Right lobe of liver (tissue), 4 donors: Measurements from ENCODE around the gene KRTAP10-12.
"Not testable (repeated sequence)": the region's sequence is repeated elsewhere in the genome, so short reads cannot be mapped to it uniquely, and the experiment has no call there.

Source experiments
- CTCF ChIP-seq, 4 donors: fragments of 200-600 bp in 3 of 4; fragments of 450-650 bp in 1 of 4; IDR thresholded peaks; one replicate each; pipeline versions ENCODE4 v1.5.1 to v1.8.0; 2016 to 2022; ENCODE audit warnings: antibody characterized with exemption in 4 of 4, mild to moderate bottlenecking in 2 of 4
- POLR2A ChIP-seq: fragments of 450-650 bp; IDR thresholded peaks from one replicate; pipeline ENCODE4 v1.6.1; 2017; ENCODE audit warnings: antibody characterized with exemption, mild to moderate bottlenecking
- donor health status: DM: no; HTN: no; CAD: no.
- donor health status: DM: no; HTN: no; CAD: no.
- donor health status: DM: no; HTN: yes; CAD: no.

DNA sequence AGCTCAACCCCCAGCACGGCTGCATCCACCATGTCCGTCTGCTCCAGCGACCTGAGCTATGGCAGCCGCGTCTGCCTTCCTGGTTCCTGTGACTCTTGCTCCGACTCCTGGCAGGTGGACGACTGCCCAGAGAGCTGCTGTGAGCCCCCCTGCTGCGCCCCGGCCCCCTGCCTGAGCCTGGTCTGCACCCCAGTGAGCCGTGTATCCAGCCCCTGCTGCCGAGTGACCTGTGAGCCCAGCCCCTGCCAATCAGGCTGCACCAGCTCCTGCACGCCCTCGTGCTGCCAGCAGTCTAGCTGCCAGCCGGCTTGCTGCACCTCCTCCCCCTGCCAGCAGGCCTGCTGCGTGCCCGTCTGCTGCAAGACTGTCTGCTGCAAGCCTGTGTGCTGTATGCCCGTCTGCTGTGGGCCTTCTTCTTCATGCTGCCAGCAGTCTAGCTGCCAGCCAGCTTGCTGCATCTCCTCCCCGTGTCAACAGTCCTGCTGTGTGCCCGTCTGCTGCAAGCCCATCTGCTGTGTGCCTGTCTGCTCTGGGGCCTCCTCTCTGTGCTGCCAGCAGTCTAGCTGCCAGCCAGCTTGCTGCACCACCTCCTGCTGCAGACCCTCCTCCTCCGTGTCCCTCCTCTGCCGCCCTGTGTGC is at the start of gene KRTAP10-12:
- TF ChIP-seq CTCF (IDR thresholded peaks at IDR 0.05); POLR2A: not testable (repeated sequence)
